H1 (cell line): ENCODE data around the gene ALDOA. TPM values are rescaled to one million over a fixed set of nuclear protein-coding genes. Genes with fewer than 3 reads are reported as not detected.

ENCODE experiments used
- CTCF ChIA-PET: fragments of 300-600 bp; sonication (Branson Sonifier 250); formaldehyde crosslinking; loops from one replicate; lab custom pipeline; 2021; ENCODE audit not compliant: partially characterized antibody; lab: Charles Lee
- POLR2A ChIA-PET: fragments of 300-600 bp; sonication (Branson Sonifier 250); formaldehyde crosslinking; loops from one replicate; lab custom pipeline; 2021; ENCODE audit warnings: inconsistent platforms; ENCODE audit not compliant: partially characterized antibody; lab: Charles Lee
- DNase-seq, 2 experiments: peaks; one replicate each; pipeline versions ENCODE4 v3.0.0 to v3.0.0-alpha.2; 2010 to 2022; ENCODE audit warnings: low spot score in 2 of 2, low read depth in 1 of 2, mixed read lengths in 1 of 2
- FAIRE-seq: peaks from 2 replicates; lab custom pipeline; 2011; peaks lifted over from hg19 to GRCh38; lab: Jason Lieb, UNC
- H2AFZ ChIP-seq: 2 replicates; pipeline ENCODE4 v1.8.1; 2012; ENCODE audit warnings: low read length, inconsistent platforms
- H2AK5ac ChIP-seq: 2 replicates; pipeline ENCODE4 v1.6.1; 2013; ENCODE audit warnings: low read depth, low read length
- H2BK120ac ChIP-seq: replicated peaks from 2 replicates; pipeline ENCODE3; 2013; ENCODE audit warnings: low read depth, low read length, inconsistent platforms
- H2BK12ac ChIP-seq: 2 replicates; pipeline ENCODE4 v1.6.1; 2013; ENCODE audit warnings: low read depth, low read length
- H2BK15ac ChIP-seq: 2 replicates; pipeline ENCODE4 v1.6.1; 2013; ENCODE audit warnings: low read length
- H2BK20ac ChIP-seq: 2 replicates; pipeline ENCODE4 v1.6.1; 2013; ENCODE audit warnings: low read length
- H2BK5ac ChIP-seq: 2 replicates; pipeline ENCODE4 v1.6.1; 2013; ENCODE audit warnings: low read depth, low read length
- H3K14ac ChIP-seq: 2 replicates; pipeline ENCODE4 v1.6.1; 2013; ENCODE audit warnings: inconsistent platforms; ENCODE audit not compliant: insufficient read length
- H3K18ac ChIP-seq: 2 replicates; pipeline ENCODE4 v1.6.1; 2013; ENCODE audit warnings: low read length; ENCODE audit errors: extremely low read depth
- H3K23ac ChIP-seq: 2 replicates; pipeline ENCODE4 v1.6.1; 2013; ENCODE audit warnings: inconsistent platforms; ENCODE audit not compliant: insufficient read length
- H3K23me2 ChIP-seq: 2 replicates; pipeline ENCODE4 v1.6.1; 2013; ENCODE audit warnings: low read depth, low read length
- H3K27ac ChIP-seq: 2 replicates; pipeline ENCODE4 v1.6.1; 2011; ENCODE audit warnings: low read depth, low read length, inconsistent platforms
- H3K27me3 ChIP-seq, 4 experiments: replicated peaks in 1 of 4; 1 replicate in 1 of 4; 2 replicates in 3 of 4; pipeline versions ENCODE4 v1.6.1 to v1.8.1; 2011 to 2013; ENCODE audit warnings: low read length in 3 of 4, mild to moderate bottlenecking in 3 of 4, inconsistent platforms in 2 of 4, mixed read lengths in 2 of 4, moderate library complexity in 1 of 4; ENCODE audit not compliant: control insufficient read depth in 3 of 4, insufficient read depth in 3 of 4; ENCODE audit errors: extremely low read depth in 1 of 4
- H3K36me3 ChIP-seq, 4 experiments: 2 replicates each; pipeline versions ENCODE4 v1.6.1 to v1.8.1; 2011 to 2013; ENCODE audit warnings: mild to moderate bottlenecking in 4 of 4, low read length in 3 of 4, moderate library complexity in 2 of 4, control low read depth in 1 of 4, inconsistent platforms in 1 of 4; ENCODE audit not compliant: insufficient read depth in 4 of 4, control insufficient read depth in 2 of 4
- H3K4ac ChIP-seq: replicated peaks from 2 replicates; pipeline ENCODE3; 2013; ENCODE audit warnings: low read length, low read depth, mixed read lengths, inconsistent platforms; ENCODE audit not compliant: insufficient read length
- H3K4me1 ChIP-seq, 4 experiments: replicated peaks in 1 of 4; 1 replicate in 1 of 4; 2 replicates in 3 of 4; pipeline versions ENCODE4 v1.6.1 to v1.8.1; 2011 to 2013; ENCODE audit warnings: low read length in 3 of 4, inconsistent platforms in 2 of 4, mixed read lengths in 1 of 4; ENCODE audit not compliant: insufficient read depth in 4 of 4, control insufficient read depth in 3 of 4
- H3K4me2 ChIP-seq, 2 experiments: 2 replicates each; pipeline versions ENCODE4 v1.6.1 to v1.8.1; 2011 to 2013; ENCODE audit warnings: low read depth in 2 of 2, low read length in 2 of 2, control low read depth in 1 of 2, inconsistent platforms in 1 of 2, mild to moderate bottlenecking in 1 of 2; ENCODE audit not compliant: insufficient read depth in 1 of 2
- H3K4me3 ChIP-seq, 4 experiments: fragments of 200-600, 300-600 bp in 1 of 4; sonication (generic), shearing (Covaris generic), sonication (Bioruptor Twin) in 1 of 4; 2 replicates each; pipeline versions ENCODE4 v1.5.1 to v1.8.1; 2011 to 2016; ENCODE audit warnings: low read length in 4 of 4, low read depth in 3 of 4, control low read depth in 2 of 4, inconsistent platforms in 2 of 4, mild to moderate bottlenecking in 2 of 4, mixed read lengths in 1 of 4, moderate library complexity in 1 of 4; ENCODE audit not compliant: insufficient read depth in 2 of 4; ENCODE audit errors: extremely low read depth in 1 of 4
- H3K56ac ChIP-seq: replicated peaks from 2 replicates; pipeline ENCODE3; 2013; ENCODE audit warnings: low read depth, mild to moderate bottlenecking, mixed read lengths, low read length, inconsistent platforms; ENCODE audit not compliant: insufficient read length
- H3K79me1 ChIP-seq: 2 replicates; pipeline ENCODE4 v1.6.1; 2013; ENCODE audit warnings: low read depth, low read length, control low read depth
- H3K79me2 ChIP-seq, 2 experiments: 2 replicates each; pipeline versions ENCODE4 v1.6.1 to v1.8.1; 2012 to 2013; ENCODE audit warnings: low read length in 2 of 2, mild to moderate bottlenecking in 2 of 2, inconsistent platforms in 1 of 2; ENCODE audit not compliant: insufficient read depth in 2 of 2, control insufficient read depth in 1 of 2
- H3K9ac ChIP-seq, 4 experiments: replicated peaks in 1 of 4; 1 replicate in 1 of 4; 2 replicates in 3 of 4; pipeline versions ENCODE4 v1.6.1 to v1.8.1; 2011 to 2013; ENCODE audit warnings: low read depth in 3 of 4, low read length in 3 of 4, control low read depth in 2 of 4, mild to moderate bottlenecking in 2 of 4, moderate library complexity in 2 of 4, inconsistent platforms in 1 of 4; ENCODE audit errors: extremely low read depth in 1 of 4
- H3K9me3 ChIP-seq, 2 experiments: 2 replicates each; pipeline versions ENCODE4 v1.6.1 to v1.8.1; 2012 to 2013; ENCODE audit warnings: mild to moderate bottlenecking in 2 of 2, moderate library complexity in 2 of 2, control low read depth in 1 of 2, inconsistent platforms in 1 of 2, low read depth in 1 of 2, low read length in 1 of 2, mixed read lengths in 1 of 2; ENCODE audit not compliant: insufficient read depth in 2 of 2
- H4K20me1 ChIP-seq, 2 experiments: replicated peaks in 1 of 2; 2 replicates each; pipeline versions ENCODE3 to v1.8.1; 2011 to 2013; ENCODE audit warnings: inconsistent platforms in 2 of 2, low read length in 2 of 2, mild to moderate bottlenecking in 1 of 2; ENCODE audit not compliant: insufficient read depth in 2 of 2, control insufficient read depth in 1 of 2
- H4K5ac ChIP-seq: 2 replicates; pipeline ENCODE4 v1.6.1; 2013; ENCODE audit warnings: low read length, low read depth, mixed read lengths, inconsistent platforms; ENCODE audit not compliant: insufficient read length
- H4K8ac ChIP-seq: 2 replicates; pipeline ENCODE4 v1.8.0; 2013; ENCODE audit warnings: mild to moderate bottlenecking, moderate library complexity, low read length, inconsistent platforms; ENCODE audit not compliant: insufficient read depth; ENCODE audit errors: extremely low read depth
- H4K91ac ChIP-seq: replicated peaks from 2 replicates; pipeline ENCODE3; 2013; ENCODE audit warnings: low read length, mixed read lengths, inconsistent platforms; ENCODE audit not compliant: insufficient read length
- BCL11A ChIP-seq, 2 experiments: IDR thresholded peaks; one replicate each; pipeline ENCODE4 v1.6.1; 2011; ENCODE audit warnings: low read depth in 2 of 2, low read length in 2 of 2, mild to moderate bottlenecking in 2 of 2
- POU5F1 ChIP-seq: IDR thresholded peaks from 2 replicates; pipeline ENCODE4 v1.6.1; 2011; ENCODE audit warnings: low read depth, mild to moderate bottlenecking, low read length, moderate library complexity
- TBP ChIP-seq: IDR thresholded peaks from 2 replicates; pipeline ENCODE4 v1.6.1; 2011; ENCODE audit warnings: low read depth, low read length, improper control_type of control experiment
- WGBS, 2 experiments: shearing (Covaris generic) in 1 of 2; methylation state at CpG; one replicate each; pipeline versions ENCODE4 v1.1.6 to v1.1.7; 2013 to 2015; ENCODE audit warnings: low lambda C conversion rate in 2 of 2, mixed read lengths in 2 of 2, inconsistent platforms in 1 of 2, low coverage in 1 of 2, missing lambda C conversion rate in 1 of 2; ENCODE audit not compliant: insufficient replicate concordance in 2 of 2, insufficient coverage in 1 of 2, insufficient read length in 1 of 2; ENCODE audit errors: extremely low coverage in 1 of 2, missing lambda C conversion rate in 1 of 2; 5-methylcytosine and 5-hydroxymethylcytosine counted together
- polyA plus RNA-seq, 7 experiments: library from polyadenylated mRNA; depleted of rRNA in 3 of 7; stranded (reverse) in 5 of 7; unstranded in 2 of 7; fragments of >200 nt in 5 of 7; fragments of 200-250 nt in 2 of 7; gene quantifications; 1 replicate in 5 of 7; 2 replicates in 1 of 7; 4 replicates in 1 of 7; pipeline versions ENCODE4 v1.2.1 to v1.2.3, GENCODE V29; 2011 to 2013; ENCODE audit warnings: missing spikeins in 2 of 7, mixed read lengths in 2 of 7
- total RNA-seq: library from RNA; stranded (reverse); fragmentation: NEBNext Ultra II Directional; extraction: Animal tissue kit (Norgen Biotek cat#: 25700); gene quantifications from 2 replicates; pipeline ENCODE4 v1.2.1, GENCODE V29; 2021

The ALDOA gene
- total and polyA plus RNA-seq, 2 of the 8 experiments (the other 6 are each of a cell fraction or from before 2014, with no cell fraction given): 1,072 to 1,083 TPM

- no peak overlapping the region for H2AFZ ChIP-seq
- peak overlapping the region; percentile 34 for H4K5ac ChIP-seq
- H3K56ac ChIP-seq: no peak overlapping the region
- peak overlapping the region; percentile 53 for H2BK15ac ChIP-seq
- FAIRE-seq (no peak), DNase-seq (no peak)
- 57% methylated on average over 12 of the region's 12 CpGs; no CpG with 5 or more reads in 1 of the 2 experiments for WGBS, 2 experiments
- peak overlapping the region; percentile 71 to 92 (median 88); a peak in 6 of 8 replicates for H3K4me3 ChIP-seq
- H3K18ac ChIP-seq: peak overlapping the region; percentile 57; the same call in 1 of the 2 replicates
- H3K79me1 ChIP-seq: 0 out of 2 replicates have a peak, but pooled peaks cover 9% of the 10 kb centered on the region
- H3K4me1 ChIP-seq: peaks cover 6 to 24% (median 15%) of the 10 kb centered on the region in 4 experiments
- H4K8ac ChIP-seq: no peak overlapping the region; the same call in 1 of the 2 replicates
- H3K4me2 ChIP-seq: peak overlapping the region; percentile 73 to 81
- no peak overlapping the region; the same call in 1 of the 2 replicates for H2BK20ac ChIP-seq
- peaks cover 15 to 23% of the 10 kb centered on the region in 2 experiments for H3K79me2 ChIP-seq
- peaks cover 2 to 20% of the 10 kb centered on the region in 2 experiments for H4K20me1 ChIP-seq
- no peak overlapping the region for H3K9ac ChIP-seq
- no peak overlapping the region for H3K27ac ChIP-seq
- H4K91ac ChIP-seq: peak overlapping the region; percentile 34
- no peaks in the 10 kb centered on the region for H3K9me3 ChIP-seq
- TF ChIP-seq BCL11A (IDR thresholded peaks at IDR 0.05; ENCODE audit: low read depth in 2 of 2, low read length in 2 of 2) (no peak), POU5F1 (no peak), TBP (no peak)
- H3K14ac ChIP-seq: no peak overlapping the region
- CTCF ChIA-PET: interaction anchor here (0.6 to 1.7 kb wide), 5 partner anchors 8 to 942 kb away, joined by 3 to 8 read pairs (median 3); no protein-coding TSS in a partner anchor
- H3K4ac ChIP-seq: no peak overlapping the region
- no peak overlapping the region for H3K23ac ChIP-seq
- peak overlapping the region; percentile 74; the same call in 1 of the 2 replicates for H2BK5ac ChIP-seq
- H2BK12ac ChIP-seq: 0 out of 2 replicates have a peak overlapping the region, but pooled peaks have one; percentile 39
- H2BK120ac ChIP-seq: no peak overlapping the region
- H3K36me3 ChIP-seq: peaks cover 2 to 14% (median 13%) of the 10 kb centered on the region in 4 experiments; a peak in 6 of 8 replicates
- H2AK5ac ChIP-seq: no peak overlapping the region
- H3K27me3 ChIP-seq: no peaks in the 10 kb centered on the region
- peaks cover 18% of the 10 kb centered on the region for H3K23me2 ChIP-seq
- POLR2A ChIA-PET: interaction anchor here (7.7 to 21.2 kb wide), 2 partner anchors 9 to 27 kb away, joined by 88 to 353 read pairs; partner anchors contain the start of genes TBX6 and YPEL3
Measured at GRCh38 chr16:30063278-30063892, 2.2 kb upstream of the ALDOA start.
